DND-41 (cell line): ENCODE results near the gene SLC25A19.

Experiments used
- ATAC-seq: fragments of 200-7000 bp; cut with Tn5 transposase; 3 replicates; pipeline ENCODE4 v1.9.1; 2021; ENCODE audit warnings: low read depth; ENCODE audit not compliant: insufficient read depth
- DNase-seq: peaks from one replicate; pipeline ENCODE4 v3.0.0-alpha.2; 2020
- H2AFZ ChIP-seq: 2 replicates; pipeline ENCODE4 v1.6.0; 2012; ENCODE audit warnings: low read depth, low read length
- H3K27ac ChIP-seq: 2 replicates; pipeline ENCODE4 v1.5.1; 2012; ENCODE audit warnings: low read length, inconsistent platforms
- H3K27me3 ChIP-seq: fragments of 200-600 bp; sonication (generic); 2 replicates; pipeline ENCODE4 v1.6.0; 2012; ENCODE audit warnings: low read length, mild to moderate bottlenecking, inconsistent platforms; ENCODE audit not compliant: insufficient read depth, poor library complexity
- H3K36me3 ChIP-seq: 2 replicates; pipeline ENCODE4 v1.5.1; 2012; ENCODE audit warnings: low read length, inconsistent platforms; ENCODE audit not compliant: insufficient read depth
- H3K4me1 ChIP-seq: 2 replicates; pipeline ENCODE4 v1.5.1; 2012; ENCODE audit warnings: mild to moderate bottlenecking, low read length; ENCODE audit not compliant: insufficient read depth
- H3K4me2 ChIP-seq: 2 replicates; pipeline ENCODE4 v1.6.0; 2012; ENCODE audit warnings: mild to moderate bottlenecking, moderate library complexity, low read length, inconsistent platforms; ENCODE audit not compliant: insufficient read depth
- H3K4me3 ChIP-seq, 2 experiments: fragments of 200-600 bp in 1 of 2; shearing (Covaris generic) in 1 of 2; 2 replicates each; pipeline ENCODE4 v1.5.1; 2012 to 2016; ENCODE audit warnings: inconsistent platforms in 2 of 2, low read length in 2 of 2, mild to moderate bottlenecking in 2 of 2, low read depth in 1 of 2, moderate library complexity in 1 of 2
- H3K79me2 ChIP-seq: 2 replicates; pipeline ENCODE4 v1.6.0; 2012; ENCODE audit warnings: low read length, inconsistent platforms; ENCODE audit not compliant: insufficient read depth
- H3K9ac ChIP-seq: 2 replicates; pipeline ENCODE4 v1.6.0; 2012; ENCODE audit warnings: low read depth, mild to moderate bottlenecking, inconsistent platforms, low read length, moderate library complexity
- H3K9me3 ChIP-seq: 2 replicates; pipeline ENCODE4 v1.5.1; 2012; ENCODE audit warnings: low read length, moderate library complexity, mild to moderate bottlenecking, inconsistent platforms; ENCODE audit not compliant: insufficient read depth, severe bottlenecking
- H4K20me1 ChIP-seq: 2 replicates; pipeline ENCODE4 v1.6.0; 2012; ENCODE audit warnings: low read length; ENCODE audit not compliant: insufficient read depth
- CTCF ChIP-seq: IDR thresholded peaks from 2 replicates; pipeline ENCODE4 v1.5.1; 2012; ENCODE audit warnings: borderline replicate concordance, low read length, moderate library complexity, mild to moderate bottlenecking; ENCODE audit not compliant: poor library complexity, severe bottlenecking; ENCODE audit errors: extremely low read depth
- EZH2 ChIP-seq: IDR thresholded peaks from 3 replicates; pipeline ENCODE4 v1.6.1; 2012; ENCODE audit warnings: borderline replicate concordance, low read depth, mild to moderate bottlenecking, moderate library complexity, low read length, inconsistent platforms; ENCODE audit not compliant: severe bottlenecking

The SLC25A19 gene

GRCh38 chr17:75313941-75314551 is 24.8 kb upstream of the SLC25A19 start:
- Histone ChIP-seq H3K4me1 (no peaks in the 10 kb centered on the region), H2AFZ (no peak overlapping the region), H3K79me2 (0 out of 2 replicates have a peak, but pooled peaks cover 6% of the 10 kb centered on the region), H3K27ac (peak overlapping the region; percentile 22; the same call in 1 of the 2 replicates), H4K20me1 (peaks cover 6% of the 10 kb centered on the region; the same call in 1 of the 2 replicates), H3K9me3 (no peaks in the 10 kb centered on the region), H3K4me3 (no peak overlapping the region), H3K27me3 (no peaks in the 10 kb centered on the region), H3K4me2 (no peak overlapping the region), H3K36me3 (peaks cover 32% of the 10 kb centered on the region), H3K9ac (no peak overlapping the region)
- ATAC-seq (no peak; the same call in 2 of the 3 replicates), DNase-seq (no peak)
- no peak for TF ChIP-seq CTCF
- no peak for TF ChIP-seq EZH2

GRCh38 chr17:75308732-75309629 is 19.7 kb upstream of the SLC25A19 start:
- Histone ChIP-seq H3K9me3 (no peaks in the 10 kb centered on the region), H4K20me1 (no peaks in the 10 kb centered on the region), H3K4me1 (no peaks in the 10 kb centered on the region), H2AFZ (no peak overlapping the region), H3K4me3 (no peak overlapping the region), H3K27ac (no peak overlapping the region), H3K79me2 (no peaks in the 10 kb centered on the region), H3K27me3 (no peaks in the 10 kb centered on the region), H3K36me3 (0 out of 2 replicates have a peak, but pooled peaks cover 2% of the 10 kb centered on the region), H3K4me2 (no peak overlapping the region), H3K9ac (no peak overlapping the region)
- TF ChIP-seq CTCF (no peak), EZH2 (no peak)
- DNase-seq: no peak
- peak; percentile 39; the same call in 1 of the 3 replicates for ATAC-seq

GRCh38 chr17:75307957-75308731 is 18.9 kb upstream of the SLC25A19 start:
- Histone ChIP-seq H3K27me3 (no peaks in the 10 kb centered on the region), H3K9ac (no peak overlapping the region), H3K4me2 (no peak overlapping the region), H3K9me3 (no peaks in the 10 kb centered on the region), H3K79me2 (no peaks in the 10 kb centered on the region), H3K4me3 (no peak overlapping the region), H3K27ac (no peak overlapping the region), H3K4me1 (no peaks in the 10 kb centered on the region), H2AFZ (no peak overlapping the region), H4K20me1 (no peaks in the 10 kb centered on the region), H3K36me3 (no peaks in the 10 kb centered on the region)
- TF ChIP-seq EZH2: no peak
- TF ChIP-seq CTCF: no peak
- DNase-seq (no peak), ATAC-seq (0 out of 3 replicates have a peak, but pooled peaks have one; percentile 7)
